Immature natural killer cell (primary cell): ENCODE measurements around the gene HIGD2A. TPM values are rescaled to one million over a fixed set of nuclear protein-coding genes. Genes with fewer than 3 reads are reported as not detected.

Experiments used
- DNase-seq, 3 donors: peaks; one replicate each; pipeline ENCODE4 v3.0.0; 2022; ENCODE audit warnings: mixed read lengths in 1 of 3
- H3K27ac Mint-ChIP-seq, 6 donors: one replicate each; pipeline ENCODE4 v1.8.0; 2020; ENCODE audit warnings: mixed read lengths in 6 of 6, mild to moderate bottlenecking in 5 of 6, inconsistent platforms in 4 of 6, moderate library complexity in 3 of 6
- H3K27me3 Mint-ChIP-seq, 3 donors: one replicate each; pipeline ENCODE4 v1.8.0; 2020 to 2021; ENCODE audit warnings: low read depth in 3 of 3, mild to moderate bottlenecking in 3 of 3, mixed read lengths in 3 of 3, moderate library complexity in 3 of 3, inconsistent platforms in 1 of 3
- H3K36me3 Mint-ChIP-seq, 3 donors: one replicate each; pipeline ENCODE4 v1.8.0; 2020; ENCODE audit warnings: mixed read lengths in 3 of 3, inconsistent platforms in 2 of 3, mild to moderate bottlenecking in 2 of 3
- H3K4me1 Mint-ChIP-seq, 2 donors: one replicate each; pipeline ENCODE4 v1.8.0; 2020; ENCODE audit warnings: inconsistent platforms in 2 of 2, mild to moderate bottlenecking in 2 of 2, mixed read lengths in 2 of 2, moderate library complexity in 1 of 2
- H3K4me3 Mint-ChIP-seq, 5 donors: one replicate each; pipeline ENCODE4 v1.8.0; 2020; ENCODE audit warnings: mild to moderate bottlenecking in 5 of 5, mixed read lengths in 5 of 5, inconsistent platforms in 3 of 5, moderate library complexity in 3 of 5
- H3K9me3 Mint-ChIP-seq, 6 donors: one replicate each; pipeline ENCODE4 v1.8.0; 2020; ENCODE audit warnings: mild to moderate bottlenecking in 6 of 6, mixed read lengths in 6 of 6, inconsistent platforms in 4 of 6, moderate library complexity in 3 of 6
- polyA plus RNA-seq, 3 donors: library from polyadenylated mRNA; unstranded; fragments of 300-500 nt; fragmentation: Illumina TruSeq; gene quantifications; one replicate each; pipeline ENCODE4 v1.2.3, GENCODE V29; 2021

Gene HIGD2A
- polyA plus RNA-seq, 3 donors from 2014 or later = 186 to 218 (median 207) TPM

- DNase-seq = no peak
- H3K27ac Mint-ChIP-seq = peak overlapping the region in 1 of 6 donors; percentile 33
- peaks cover 4 to 20% (median 9%) of the 10 kb centered on the region in 3 donors for H3K36me3 Mint-ChIP-seq
- no peaks in the 10 kb centered on the region for H3K9me3 Mint-ChIP-seq
- peaks cover 0 to 2% (median 2%) of the 10 kb centered on the region in 3 donors for H3K27me3 Mint-ChIP-seq
- no peak overlapping the region for H3K4me3 Mint-ChIP-seq
- peaks cover 15 to 35% of the 10 kb centered on the region in 2 donors for H3K4me1 Mint-ChIP-seq
Observed at GRCh38 chr5:176409765-176410164, 21.2 kb downstream of the HIGD2A start.

- peak overlapping the region in 2 of 6 donors; percentile 23 to 73 for H3K27ac Mint-ChIP-seq
- H3K4me1 Mint-ChIP-seq = peaks cover 24 to 43% of the 10 kb centered on the region in 2 donors
- peaks cover 3 to 8% (median 4%) of the 10 kb centered on the region in 3 donors for H3K27me3 Mint-ChIP-seq
- DNase-seq = no peak
- no peaks in the 10 kb centered on the region for H3K9me3 Mint-ChIP-seq
- H3K4me3 Mint-ChIP-seq = no peak overlapping the region
- peaks cover 4 to 20% (median 9%) of the 10 kb centered on the region in 3 donors for H3K36me3 Mint-ChIP-seq
Observed at GRCh38 chr5:176410486-176411180, 22.1 kb downstream of the HIGD2A start.

GRCh38 chr5:176412517-176413254 lies 24.1 kb downstream of the HIGD2A start:
- peaks cover 5 to 17% (median 6%) of the 10 kb centered on the region in 3 donors for H3K27me3 Mint-ChIP-seq
- H3K4me3 Mint-ChIP-seq = no peak overlapping the region
- no peak for DNase-seq
- peaks cover 32 to 53% of the 10 kb centered on the region in 2 donors for H3K4me1 Mint-ChIP-seq
- peaks cover 0 to 14% (median 6%) of the 10 kb centered on the region in 3 donors for H3K36me3 Mint-ChIP-seq
- no peaks in the 10 kb centered on the region for H3K9me3 Mint-ChIP-seq
- peak overlapping the region in 3 of 6 donors; percentile 40 to 62 (median 48) for H3K27ac Mint-ChIP-seq

- peaks cover 32 to 53% of the 10 kb centered on the region in 2 donors for H3K4me1 Mint-ChIP-seq
- peak overlapping the region in 2 of 6 donors; percentile 48 to 62 for H3K27ac Mint-ChIP-seq
- H3K36me3 Mint-ChIP-seq = peaks cover 0 to 13% (median 6%) of the 10 kb centered on the region in 3 donors
- H3K4me3 Mint-ChIP-seq = no peak overlapping the region
- no peaks in the 10 kb centered on the region for H3K9me3 Mint-ChIP-seq
- H3K27me3 Mint-ChIP-seq = peaks cover 5 to 17% (median 6%) of the 10 kb centered on the region in 3 donors
- DNase-seq = no peak
Observed at GRCh38 chr5:176413255-176413565, 24.7 kb downstream of the HIGD2A start.

GRCh38 chr5:176413709-176414191 lies 25.2 kb downstream of the HIGD2A start:
- Mint-ChIP-seq H3K36me3 (peaks cover 0 to 13% (median 6%) of the 10 kb centered on the region in 3 donors), H3K4me3 (no peak overlapping the region), H3K9me3 (no peaks in the 10 kb centered on the region), H3K27me3 (peaks cover 5 to 17% (median 6%) of the 10 kb centered on the region in 3 donors), H3K4me1 (peaks cover 32 to 53% of the 10 kb centered on the region in 2 donors), H3K27ac (peak overlapping the region in 4 of 6 donors; percentile 36 to 92 (median 70))
- no peak for DNase-seq

GRCh38 chr5:176414704-176415103 lies 26.2 kb downstream of the HIGD2A start:
- peak overlapping the region; percentile 81 to 92 (median 85) for H3K4me3 Mint-ChIP-seq
- H3K4me1 Mint-ChIP-seq = peaks cover 32 to 53% of the 10 kb centered on the region in 2 donors
- peaks cover 5 to 17% (median 6%) of the 10 kb centered on the region in 3 donors for H3K27me3 Mint-ChIP-seq

GRCh38 chr5:176415240-176415951 lies 26.8 kb downstream of the HIGD2A start:
- Mint-ChIP-seq H3K4me1 (peaks cover 32 to 53% of the 10 kb centered on the region in 2 donors), H3K27me3 (peaks cover 5 to 22% (median 8%) of the 10 kb centered on the region in 3 donors), H3K9me3 (no peaks in the 10 kb centered on the region), H3K4me3 (peak overlapping the region; percentile 81 to 92 (median 85)), H3K36me3 (peaks cover 0 to 7% (median 0%) of the 10 kb centered on the region in 3 donors), H3K27ac (peak overlapping the region; percentile 84 to 95 (median 91))
- DNase-seq = peak in 1 of 3 donors; percentile 11

More at GRCh38 chr5:176414704-176415103, 26.2 kb downstream of the HIGD2A start:
- peak overlapping the region; percentile 84 to 95 (median 91) for H3K27ac Mint-ChIP-seq
- H3K36me3 Mint-ChIP-seq = peaks cover 0 to 12% (median 5%) of the 10 kb centered on the region in 3 donors
- no peak for DNase-seq
- no peaks in the 10 kb centered on the region for H3K9me3 Mint-ChIP-seq

- H3K27me3 Mint-ChIP-seq = peaks cover 3 to 22% (median 9%) of the 10 kb centered on the region in 3 donors
- peaks cover 32 to 46% of the 10 kb centered on the region in 2 donors for H3K4me1 Mint-ChIP-seq
- H3K36me3 Mint-ChIP-seq = peaks cover 0 to 3% (median 0%) of the 10 kb centered on the region in 3 donors
- peak within 1 kb of the TSS; percentile 81 to 92 (median 85) for H3K4me3 Mint-ChIP-seq
- peak; percentile 83 to 88 (median 87) for DNase-seq
- no peaks in the 10 kb centered on the region for H3K9me3 Mint-ChIP-seq
- H3K27ac Mint-ChIP-seq = peak within 1 kb of the TSS; percentile 84 to 95 (median 91)
Observed at GRCh38 chr5:176415952-176416924, 27.7 kb downstream of the HIGD2A start, which contains the start of gene CLTB. TSS of gene CLTB (minus strand) at chr5:176416539. CDS start at chr5:176416363, 176 bp downstream.

- peaks cover 0 to 3% (median 0%) of the 10 kb centered on the region in 3 donors for H3K36me3 Mint-ChIP-seq
- H3K9me3 Mint-ChIP-seq = no peaks in the 10 kb centered on the region
- peaks cover 3 to 25% (median 13%) of the 10 kb centered on the region in 3 donors for H3K27me3 Mint-ChIP-seq
- DNase-seq = no peak
- peaks cover 32 to 42% of the 10 kb centered on the region in 2 donors for H3K4me1 Mint-ChIP-seq
- H3K27ac Mint-ChIP-seq = peak overlapping the region in 5 of 6 donors; percentile 1 to 85 (median 68)
- peak overlapping the region; percentile 44 to 80 (median 71) for H3K4me3 Mint-ChIP-seq
Observed at GRCh38 chr5:176416965-176417364, 28.4 kb downstream of the HIGD2A start.

- no peak for DNase-seq
- peaks cover 5 to 28% (median 13%) of the 10 kb centered on the region in 3 donors for H3K27me3 Mint-ChIP-seq
- H3K36me3 Mint-ChIP-seq = no peaks in the 10 kb centered on the region
- peaks cover 29 to 31% of the 10 kb centered on the region in 2 donors for H3K4me1 Mint-ChIP-seq
- no peaks in the 10 kb centered on the region for H3K9me3 Mint-ChIP-seq
- H3K4me3 Mint-ChIP-seq = no peak overlapping the region
- H3K27ac Mint-ChIP-seq = peak overlapping the region in 1 of 6 donors; percentile 73
Observed at GRCh38 chr5:176418251-176418650, 29.7 kb downstream of the HIGD2A start.

- Mint-ChIP-seq H3K27me3 (peaks cover 5 to 26% (median 13%) of the 10 kb centered on the region in 3 donors), H3K36me3 (no peaks in the 10 kb centered on the region), H3K9me3 (no peaks in the 10 kb centered on the region), H3K4me3 (no peak overlapping the region), H3K4me1 (peaks cover 14 to 15% of the 10 kb centered on the region in 2 donors), H3K27ac (no peak overlapping the region)
- no peak for DNase-seq
Observed at GRCh38 chr5:176420086-176420485, 31.5 kb downstream of the HIGD2A start.

- Mint-ChIP-seq H3K27ac (no peak overlapping the region), H3K4me1 (peaks cover 7 to 8% of the 10 kb centered on the region in 2 donors), H3K9me3 (no peaks in the 10 kb centered on the region), H3K36me3 (no peaks in the 10 kb centered on the region), H3K27me3 (peaks cover 2 to 18% (median 9%) of the 10 kb centered on the region in 3 donors), H3K4me3 (no peak overlapping the region)
- no peak for DNase-seq
Observed at GRCh38 chr5:176420972-176421544, 32.5 kb downstream of the HIGD2A start.
